Adipose tissue (tissue), 3 donors: Measurements from ENCODE around the gene UGT1A10. TPM values are rescaled to one million over a fixed set of nuclear protein-coding genes. Genes with fewer than 3 reads are reported as not detected.

Experiments
- polyA plus RNA-seq, 3 donors: library from polyadenylated mRNA; stranded (reverse); fragments of 200-250 nt; gene quantifications; one replicate each; pipeline ENCODE4 v1.2.3, GENCODE V29; 2013
- donor health status: healthy with polysubstance abuse.
- donor health status: Bipolar disorder and iron deficiency.
- donor health status: healthy.

UGT1A10 gene
- polyA plus RNA-seq, 3 donors: 0.59 TPM; not detected in 2

Other genes starting within 250 kb of the UGT1A10 start
- gene USP40, start 69.7 kb upstream of the UGT1A10 start, polyA plus RNA-seq: 10 to 100 TPM; 11.5 to 26.4 (median 16.2) TPM
- not detected for gene UGT1A8, start 18.8 kb upstream of the UGT1A10 start, polyA plus RNA-seq
- not detected for gene UGT1A9, start 35.5 kb downstream of the UGT1A10 start, polyA plus RNA-seq
- not detected for gene UGT1A7, start 45.5 kb downstream of the UGT1A10 start, polyA plus RNA-seq
- under 1 TPM in 2 of 3 donors, not detected in 1; 0.39 to 0.79 TPM for gene UGT1A6, start 56.4 kb downstream of the UGT1A10 start, polyA plus RNA-seq
- gene UGT1A5, start 76.5 kb downstream of the UGT1A10 start, polyA plus RNA-seq: under 1 TPM in 1 of 3 donors, not detected in 2; 0.04 TPM
- not detected for gene UGT1A4, start 82.3 kb downstream of the UGT1A10 start, polyA plus RNA-seq
- gene UGT1A3, start 92.6 kb downstream of the UGT1A10 start, polyA plus RNA-seq: not detected
- gene UGT1A1, start 123.8 kb downstream of the UGT1A10 start, polyA plus RNA-seq: under 1 TPM in 2 of 3 donors, not detected in 1; 0.03 to 0.06 TPM
- gene MROH2A, start 141.9 kb downstream of the UGT1A10 start, polyA plus RNA-seq: 1 to 10 TPM in 1 of 3 donors, under 1 TPM in 2; 0.09 to 2.2 (median 0.14) TPM
- gene HJURP, start 218.1 kb downstream of the UGT1A10 start, polyA plus RNA-seq: under 1 TPM in 2 of 3 donors, not detected in 1; 0.07 to 0.16 TPM